22Rv1 (cell line): ENCODE results near the gene OR10AD1.

Experiments
- H3K27ac ChIP-seq: fragments of 450-650 bp; 2 replicates; pipeline ENCODE4 v1.5.1; 2017
- ZFX ChIP-seq: fragments of 450-650 bp; IDR thresholded peaks from 2 replicates; pipeline ENCODE4 v1.6.1; 2017; ENCODE audit warnings: antibody characterized with exemption, borderline replicate concordance
- TF ChIP-seq, protein P1 (sequence below): fragments of 450-650 bp; IDR thresholded peaks from 2 replicates; pipeline ENCODE4 v1.5.1; 2017; ENCODE audit warnings: mild to moderate bottlenecking

The OR10AD1 gene

DNA sequence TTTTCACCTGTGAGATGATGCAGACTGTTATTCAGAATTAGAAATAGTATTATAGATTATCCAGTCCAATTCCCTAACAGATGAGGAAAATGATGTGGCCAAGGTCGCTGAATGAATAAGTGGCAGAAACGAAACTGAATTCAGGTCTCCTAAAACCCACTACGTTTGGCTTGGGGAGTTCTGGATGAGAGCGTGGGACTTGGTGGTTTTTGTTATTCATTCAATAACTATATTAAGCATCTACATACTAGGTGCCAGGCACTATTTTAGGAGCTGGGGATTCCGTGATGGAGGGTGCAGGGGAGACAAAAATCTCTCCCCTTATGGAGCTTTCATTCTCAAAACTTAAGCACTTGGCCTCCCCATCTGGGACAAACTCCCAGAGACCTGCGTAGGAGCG, 20.5 kb downstream of the OR10AD1 start:
- H3K27ac ChIP-seq, result peak overlapping the region; percentile 59
- TF ChIP-seq, protein P1, sequence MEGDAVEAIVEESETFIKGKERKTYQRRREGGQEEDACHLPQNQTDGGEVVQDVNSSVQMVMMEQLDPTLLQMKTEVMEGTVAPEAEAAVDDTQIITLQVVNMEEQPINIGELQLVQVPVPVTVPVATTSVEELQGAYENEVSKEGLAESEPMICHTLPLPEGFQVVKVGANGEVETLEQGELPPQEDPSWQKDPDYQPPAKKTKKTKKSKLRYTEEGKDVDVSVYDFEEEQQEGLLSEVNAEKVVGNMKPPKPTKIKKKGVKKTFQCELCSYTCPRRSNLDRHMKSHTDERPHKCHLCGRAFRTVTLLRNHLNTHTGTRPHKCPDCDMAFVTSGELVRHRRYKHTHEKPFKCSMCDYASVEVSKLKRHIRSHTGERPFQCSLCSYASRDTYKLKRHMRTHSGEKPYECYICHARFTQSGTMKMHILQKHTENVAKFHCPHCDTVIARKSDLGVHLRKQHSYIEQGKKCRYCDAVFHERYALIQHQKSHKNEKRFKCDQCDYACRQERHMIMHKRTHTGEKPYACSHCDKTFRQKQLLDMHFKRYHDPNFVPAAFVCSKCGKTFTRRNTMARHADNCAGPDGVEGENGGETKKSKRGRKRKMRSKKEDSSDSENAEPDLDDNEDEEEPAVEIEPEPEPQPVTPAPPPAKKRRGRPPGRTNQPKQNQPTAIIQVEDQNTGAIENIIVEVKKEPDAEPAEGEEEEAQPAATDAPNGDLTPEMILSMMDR, result no peak
- no peak for TF ChIP-seq ZFX

GRCh38 chr12:48180857-48181495, 22.1 kb downstream of the OR10AD1 start:
- no peak for TF ChIP-seq ZFX
- TF ChIP-seq, protein P1, result no peak
- H3K27ac ChIP-seq, result no peak overlapping the region

GRCh38 chr12:48180424-48180823, 22.7 kb downstream of the OR10AD1 start:
- H3K27ac ChIP-seq, result no peak overlapping the region
- no peak for TF ChIP-seq ZFX
- TF ChIP-seq, protein P1, result no peak

DNA sequence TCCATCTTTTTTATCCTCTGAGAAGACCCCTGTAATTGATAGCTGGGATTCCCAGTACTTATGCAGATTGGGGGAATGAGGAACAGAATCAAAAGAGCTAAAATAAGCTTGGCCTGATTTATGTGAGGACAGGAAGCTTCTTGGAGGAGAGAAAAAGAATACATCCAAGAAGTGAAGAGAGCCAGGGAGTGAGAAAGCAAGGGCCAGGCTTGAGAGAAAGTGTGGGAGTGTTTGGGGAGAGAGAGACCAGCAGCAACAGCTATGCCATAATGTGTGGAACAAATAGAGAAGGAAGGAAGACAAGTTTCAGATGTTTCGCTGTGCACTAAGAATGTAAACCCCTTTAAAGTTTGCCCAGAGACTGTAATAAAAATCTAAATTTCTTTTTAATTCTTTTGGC, 23.6 kb downstream of the OR10AD1 start:
- no peak for TF ChIP-seq ZFX
- TF ChIP-seq, protein P1, result no peak
- H3K27ac ChIP-seq, result no peak overlapping the region

GRCh38 chr12:48177982-48178381, 25.1 kb downstream of the OR10AD1 start:
- TF ChIP-seq, protein P1, result no peak
- TF ChIP-seq ZFX, result no peak
- no peak overlapping the region for H3K27ac ChIP-seq

DNA sequence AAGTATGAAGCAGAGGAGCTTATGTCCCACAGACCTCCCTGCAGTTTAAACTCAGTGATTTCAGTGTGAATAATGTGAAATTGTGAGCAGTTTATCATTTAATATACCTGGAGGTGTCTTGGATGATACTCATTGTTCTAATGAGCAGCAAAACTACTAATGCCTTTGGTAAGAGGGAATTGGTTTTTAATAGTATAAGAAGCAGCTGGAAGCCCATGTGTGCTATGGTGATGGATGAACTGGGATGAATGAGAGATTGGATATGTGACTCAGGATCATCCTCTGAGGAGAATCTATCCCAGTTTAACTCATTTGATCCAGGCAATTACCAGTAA, 26.7 kb downstream of the OR10AD1 start:
- peak overlapping the region; percentile 81 for H3K27ac ChIP-seq
- TF ChIP-seq ZFX, result no peak
- TF ChIP-seq, protein P1, result no peak

GRCh38 chr12:48175613-48176416, 27.3 kb downstream of the OR10AD1 start:
- TF ChIP-seq, protein P1, result no peak
- H3K27ac ChIP-seq, result peak overlapping the region; percentile 81
